Peyer's patch (tissue), 4 donors: ENCODE measurements around the gene SYTL2.

Experiments used
- CTCF ChIP-seq, 6 experiments: fragments of 450-650 bp in 4 of 6; fragments of 200-600 bp in 2 of 6; sonication (generic) in 1 of 6; IDR thresholded peaks; one replicate each; pipeline ENCODE4 v1.5.1; 2017 to 2019; ENCODE audit warnings: antibody characterized with exemption in 6 of 6, mild to moderate bottlenecking in 3 of 6, moderate library complexity in 1 of 6
- POLR2A ChIP-seq, 2 donors: fragments of 450-650 bp; IDR thresholded peaks; one replicate each; pipeline ENCODE4 v1.5.1; 2017; ENCODE audit warnings: antibody characterized with exemption in 2 of 2, mild to moderate bottlenecking in 2 of 2, moderate library complexity in 2 of 2

GRCh38 chr11:85647604-85648299 lies 163.2 kb downstream of the SYTL2 start, which contains the start of gene TMEM126A:
- peak; percentile 65 to 84 for TF ChIP-seq POLR2A (IDR thresholded peaks at IDR 0.05)
- TF ChIP-seq CTCF (IDR thresholded peaks at IDR 0.05) = no peak
